Astrocyte (in vitro differentiated cells and primary cell): ENCODE data around the gene UPP1. TPM values are rescaled to one million over a fixed set of nuclear protein-coding genes. Genes with fewer than 3 reads are reported as not detected.

Experiments
- DNase-seq: peaks from one replicate; pipeline ENCODE4 v3.0.0-alpha.2; 2010; ENCODE audit warnings: low read depth
- FAIRE-seq: peaks from 2 replicates; lab custom pipeline; 2011; peaks lifted over from hg19 to GRCh38; lab: Jason Lieb, UNC
- H2AFZ ChIP-seq: 2 replicates; pipeline ENCODE4 v1.6.0; 2012; ENCODE audit warnings: low read depth, low read length, inconsistent platforms
- H3K27ac ChIP-seq: 2 replicates; pipeline ENCODE4 v1.5.1; 2011; ENCODE audit warnings: low read depth, low read length, inconsistent platforms
- H3K27me3 ChIP-seq: 2 replicates; pipeline ENCODE4 v1.6.0; 2011; ENCODE audit warnings: low read length, inconsistent platforms; ENCODE audit not compliant: insufficient read depth
- H3K36me3 ChIP-seq: 2 replicates; pipeline ENCODE4 v1.5.1; 2011; ENCODE audit warnings: low read length, inconsistent platforms; ENCODE audit not compliant: insufficient read depth
- H3K4me1 ChIP-seq: 2 replicates; pipeline ENCODE4 v1.5.1; 2011; ENCODE audit warnings: low read length, inconsistent platforms; ENCODE audit not compliant: insufficient read depth
- H3K4me2 ChIP-seq: 2 replicates; pipeline ENCODE4 v1.6.0; 2012; ENCODE audit warnings: low read length, inconsistent platforms
- H3K4me3 ChIP-seq: 2 replicates; pipeline ENCODE4 v1.5.1; 2011; ENCODE audit warnings: low read depth, mild to moderate bottlenecking, low read length, inconsistent platforms; ENCODE audit not compliant: insufficient read depth
- H3K79me2 ChIP-seq: 2 replicates; pipeline ENCODE4 v1.6.0; 2012; ENCODE audit warnings: mild to moderate bottlenecking, low read length, inconsistent platforms; ENCODE audit not compliant: insufficient read depth
- H3K9ac ChIP-seq: 2 replicates; pipeline ENCODE4 v1.6.0; 2012; ENCODE audit warnings: mild to moderate bottlenecking, low read length, inconsistent platforms
- H3K9me3 ChIP-seq: 2 replicates; pipeline ENCODE4 v1.5.1; 2012; ENCODE audit warnings: low read depth, mild to moderate bottlenecking, low read length, inconsistent platforms; ENCODE audit not compliant: insufficient read depth
- H4K20me1 ChIP-seq: 2 replicates; pipeline ENCODE4 v1.6.0; 2012; ENCODE audit warnings: low read length, inconsistent platforms; ENCODE audit not compliant: insufficient read depth
- H3K27ac Mint-ChIP-seq: one replicate; pipeline ENCODE4 v1.8.0; 2021; ENCODE audit warnings: mild to moderate bottlenecking, mixed read lengths; ENCODE audit not compliant: unreplicated experiment
- H3K27me3 Mint-ChIP-seq: one replicate; pipeline ENCODE4 v1.8.0; 2021; ENCODE audit warnings: low read depth, mixed read lengths; ENCODE audit not compliant: unreplicated experiment
- H3K36me3 Mint-ChIP-seq: one replicate; pipeline ENCODE4 v1.8.0; 2021; ENCODE audit warnings: low read depth, mixed read lengths; ENCODE audit not compliant: unreplicated experiment
- H3K4me1 Mint-ChIP-seq: one replicate; pipeline ENCODE4 v1.8.0; 2021; ENCODE audit warnings: low read depth, mixed read lengths; ENCODE audit not compliant: unreplicated experiment
- H3K4me3 Mint-ChIP-seq: one replicate; pipeline ENCODE4 v1.8.0; 2021; ENCODE audit warnings: mild to moderate bottlenecking, moderate library complexity, mixed read lengths; ENCODE audit not compliant: unreplicated experiment
- H3K9me3 Mint-ChIP-seq: one replicate; pipeline ENCODE4 v1.8.0; 2021; ENCODE audit warnings: mild to moderate bottlenecking, mixed read lengths; ENCODE audit not compliant: unreplicated experiment
- CTCF ChIP-seq: IDR thresholded peaks from 2 replicates; pipeline ENCODE4 v1.5.1; 2011; ENCODE audit warnings: low read depth, mild to moderate bottlenecking, inconsistent platforms, low read length, moderate library complexity; ENCODE audit not compliant: insufficient read depth
- EZH2 ChIP-seq: IDR thresholded peaks from 2 replicates; pipeline ENCODE4 v1.6.1; 2012; ENCODE audit warnings: mild to moderate bottlenecking, low read length, inconsistent platforms; ENCODE audit not compliant: insufficient read depth
- total RNA-seq: library from RNA; stranded (reverse); gene quantifications from 2 replicates; pipeline ENCODE4 v1.2.1, GENCODE V29; 2021

UPP1 gene
- total RNA-seq, 1 donor from 2014 or later: 54.2 TPM

DNA sequence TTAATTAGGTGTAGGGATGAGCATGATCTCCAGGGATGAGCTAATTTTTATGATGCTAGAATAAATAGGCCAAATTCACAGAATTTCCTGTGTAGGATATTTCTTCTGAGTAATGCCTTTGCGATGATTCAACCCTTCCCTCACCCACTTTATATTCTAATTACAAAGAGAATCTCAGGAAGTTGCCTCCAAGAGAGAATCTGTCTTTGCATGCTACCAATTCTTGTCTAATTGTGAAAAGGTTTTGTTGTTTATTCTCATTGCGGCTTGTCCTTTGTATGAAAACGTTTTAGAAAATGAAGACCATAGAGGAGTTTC lies 47.5 kb upstream of the UPP1 start:
- peaks cover 7% of the 10 kb centered on the region for H3K27me3 ChIP-seq
- H3K79me2 ChIP-seq: no peaks in the 10 kb centered on the region
- no peak overlapping the region for H2AFZ ChIP-seq
- FAIRE-seq (peak; percentile 72), DNase-seq (peak; percentile 61)
- H3K27ac ChIP-seq: peak overlapping the region; percentile 66
- H4K20me1 ChIP-seq: no peaks in the 10 kb centered on the region
- H3K4me2 ChIP-seq: peak overlapping the region; percentile 70
- peak overlapping the region; percentile 47 for H3K9ac ChIP-seq
- TF ChIP-seq EZH2 (no peak), CTCF (no peak)
- no peaks in the 10 kb centered on the region for H3K9me3 ChIP-seq
- no peak overlapping the region for H3K4me3 ChIP-seq
- peaks cover 20% of the 10 kb centered on the region for H3K27me3 Mint-ChIP-seq
- H3K4me3 Mint-ChIP-seq: no peak overlapping the region
- peaks cover 15% of the 10 kb centered on the region for H3K4me1 ChIP-seq
- peaks cover 19% of the 10 kb centered on the region for H3K4me1 Mint-ChIP-seq
- no peaks in the 10 kb centered on the region for H3K36me3 Mint-ChIP-seq
- H3K9me3 Mint-ChIP-seq: no peaks in the 10 kb centered on the region
- H3K36me3 ChIP-seq: no peaks in the 10 kb centered on the region
- peak overlapping the region; percentile 60 for H3K27ac Mint-ChIP-seq

DNA sequence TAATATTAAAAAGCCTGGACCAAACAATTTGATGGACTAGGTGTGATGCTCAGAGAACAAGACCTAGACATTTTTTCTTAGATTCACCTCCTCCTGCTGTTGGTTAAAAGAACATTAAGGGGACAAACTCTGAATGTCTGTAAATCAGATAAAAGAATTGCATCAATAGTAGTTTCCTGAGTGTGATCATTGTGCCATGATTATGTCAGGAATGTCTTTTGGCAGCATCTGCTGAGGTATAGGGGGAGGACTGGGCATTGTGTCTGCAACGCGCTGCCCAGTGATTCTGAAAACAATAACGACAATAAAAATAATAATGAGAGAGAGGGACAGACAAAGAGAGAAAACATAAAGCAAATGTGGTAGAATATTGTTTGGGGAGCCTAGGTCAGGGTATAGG lies 46.8 kb upstream of the UPP1 start:
- TF ChIP-seq EZH2 (no peak), CTCF (no peak)
- Mint-ChIP-seq H3K9me3 (no peaks in the 10 kb centered on the region), H3K27ac (no peak overlapping the region), H3K36me3 (no peaks in the 10 kb centered on the region), H3K27me3 (peaks cover 14% of the 10 kb centered on the region), H3K4me3 (no peak overlapping the region), H3K4me1 (peaks cover 22% of the 10 kb centered on the region)
- no peak overlapping the region for H2AFZ ChIP-seq
- H3K4me3 ChIP-seq: no peak overlapping the region
- DNase-seq (peak; percentile 29), FAIRE-seq (peak; percentile 60)
- no peaks in the 10 kb centered on the region for H3K79me2 ChIP-seq
- no peaks in the 10 kb centered on the region for H3K36me3 ChIP-seq
- peak overlapping the region; percentile 66 for H3K27ac ChIP-seq
- peak overlapping the region; percentile 47 for H3K9ac ChIP-seq
- H3K9me3 ChIP-seq: no peaks in the 10 kb centered on the region
- peaks cover 15% of the 10 kb centered on the region for H3K4me1 ChIP-seq
- H3K27me3 ChIP-seq: peaks cover 2% of the 10 kb centered on the region
- no peaks in the 10 kb centered on the region for H4K20me1 ChIP-seq
- peak overlapping the region; percentile 70 for H3K4me2 ChIP-seq

GRCh38 chr7:48042636-48043035 lies 46.4 kb upstream of the UPP1 start:
- Mint-ChIP-seq H3K4me1 (peaks cover 22% of the 10 kb centered on the region), H3K4me3 (no peak overlapping the region), H3K27me3 (peaks cover 10% of the 10 kb centered on the region), H3K27ac (no peak overlapping the region), H3K9me3 (no peaks in the 10 kb centered on the region), H3K36me3 (no peaks in the 10 kb centered on the region)
- no peak overlapping the region for H3K4me2 ChIP-seq
- no peak for DNase-seq
- H3K36me3 ChIP-seq: no peaks in the 10 kb centered on the region
- H3K4me3 ChIP-seq: no peak overlapping the region
- TF ChIP-seq EZH2: no peak
- H3K9ac ChIP-seq: no peak overlapping the region
- peaks cover 15% of the 10 kb centered on the region for H3K4me1 ChIP-seq
- no peaks in the 10 kb centered on the region for H3K27me3 ChIP-seq
- H3K9me3 ChIP-seq: no peaks in the 10 kb centered on the region
- no peaks in the 10 kb centered on the region for H4K20me1 ChIP-seq
- H3K27ac ChIP-seq: no peak overlapping the region
- no peak for FAIRE-seq
- peak overlapping the region; percentile 30 for H2AFZ ChIP-seq
- no peaks in the 10 kb centered on the region for H3K79me2 ChIP-seq
